22Rv1 (cell line): ENCODE data around the gene FAAP100.

Experiments used
- ZFX ChIP-seq: fragments of 450-650 bp; IDR thresholded peaks from 2 replicates; pipeline ENCODE4 v1.6.1; 2017; ENCODE audit warnings: antibody characterized with exemption, borderline replicate concordance
- TF ChIP-seq, protein P1 (sequence below): fragments of 450-650 bp; IDR thresholded peaks from 2 replicates; pipeline ENCODE4 v1.5.1; 2017; ENCODE audit warnings: mild to moderate bottlenecking

DNA sequence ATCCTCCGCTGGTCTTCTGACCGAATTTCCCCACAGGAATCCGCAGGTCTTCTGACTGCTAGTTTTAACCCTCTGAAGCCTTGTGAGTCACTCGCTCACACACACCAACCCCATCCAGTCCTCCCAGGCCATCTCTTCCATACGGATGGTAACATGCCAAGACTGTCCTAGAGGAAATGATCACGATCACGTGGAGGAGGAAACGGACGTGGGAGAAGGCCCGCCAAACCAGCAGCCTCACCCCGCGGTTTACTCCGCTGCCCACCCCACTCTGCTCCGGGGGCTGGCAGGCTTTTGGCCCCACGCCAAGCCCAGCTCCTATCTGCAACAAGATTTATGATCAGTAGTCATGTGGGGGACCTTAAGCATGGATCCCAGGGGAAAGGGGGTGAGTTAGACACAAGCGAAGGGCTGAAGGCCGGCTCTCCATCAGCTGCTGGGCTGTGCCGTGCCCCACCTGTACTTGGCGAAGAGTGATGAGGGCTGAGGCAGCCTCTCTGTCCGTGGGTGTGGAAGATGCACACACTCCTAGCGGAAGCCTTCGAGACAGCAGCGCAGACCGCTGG lies 1.5 kb upstream of the FAAP100 start:
- TF ChIP-seq, protein P1, sequence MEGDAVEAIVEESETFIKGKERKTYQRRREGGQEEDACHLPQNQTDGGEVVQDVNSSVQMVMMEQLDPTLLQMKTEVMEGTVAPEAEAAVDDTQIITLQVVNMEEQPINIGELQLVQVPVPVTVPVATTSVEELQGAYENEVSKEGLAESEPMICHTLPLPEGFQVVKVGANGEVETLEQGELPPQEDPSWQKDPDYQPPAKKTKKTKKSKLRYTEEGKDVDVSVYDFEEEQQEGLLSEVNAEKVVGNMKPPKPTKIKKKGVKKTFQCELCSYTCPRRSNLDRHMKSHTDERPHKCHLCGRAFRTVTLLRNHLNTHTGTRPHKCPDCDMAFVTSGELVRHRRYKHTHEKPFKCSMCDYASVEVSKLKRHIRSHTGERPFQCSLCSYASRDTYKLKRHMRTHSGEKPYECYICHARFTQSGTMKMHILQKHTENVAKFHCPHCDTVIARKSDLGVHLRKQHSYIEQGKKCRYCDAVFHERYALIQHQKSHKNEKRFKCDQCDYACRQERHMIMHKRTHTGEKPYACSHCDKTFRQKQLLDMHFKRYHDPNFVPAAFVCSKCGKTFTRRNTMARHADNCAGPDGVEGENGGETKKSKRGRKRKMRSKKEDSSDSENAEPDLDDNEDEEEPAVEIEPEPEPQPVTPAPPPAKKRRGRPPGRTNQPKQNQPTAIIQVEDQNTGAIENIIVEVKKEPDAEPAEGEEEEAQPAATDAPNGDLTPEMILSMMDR: no peak
- TF ChIP-seq ZFX: no peak
